NCI-H1694 treated with DMSO at 0.1 percent for 48 hours (cell line): ENCODE measurements around the gene SLCO3A1.

Source experiments
- DNase-seq: peaks from one replicate; lab custom pipeline; 2025; lab: John Stamatoyannopoulos, UW

The SLCO3A1 gene

DNA sequence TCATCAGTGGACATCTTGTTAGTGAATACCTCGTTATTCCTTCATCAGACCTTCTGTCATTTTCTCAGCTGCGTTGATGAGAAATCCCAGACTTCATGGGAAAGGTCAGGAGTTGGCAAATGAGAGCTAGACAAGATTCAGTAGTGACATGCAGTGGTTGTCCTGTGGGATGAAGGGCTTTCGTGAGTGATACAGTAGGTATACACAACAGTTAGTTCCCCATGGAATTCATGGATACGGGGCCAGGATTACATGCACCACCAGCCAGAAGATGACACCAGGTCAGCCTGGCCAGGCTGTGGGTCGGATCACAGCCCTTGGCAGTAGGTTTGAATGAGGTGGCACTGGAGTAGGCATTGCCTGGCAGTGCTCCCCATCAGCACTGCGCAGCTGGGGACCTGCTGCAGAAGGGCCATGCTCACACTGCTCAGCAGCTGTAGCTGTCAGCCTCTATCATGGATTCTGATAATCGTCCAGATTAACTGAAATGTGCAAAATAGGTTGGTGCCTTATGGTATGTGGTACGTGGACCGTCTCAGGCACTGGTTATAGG is 150.1 kb downstream of the SLCO3A1 start:
- DNase-seq, result no peak

DNA sequence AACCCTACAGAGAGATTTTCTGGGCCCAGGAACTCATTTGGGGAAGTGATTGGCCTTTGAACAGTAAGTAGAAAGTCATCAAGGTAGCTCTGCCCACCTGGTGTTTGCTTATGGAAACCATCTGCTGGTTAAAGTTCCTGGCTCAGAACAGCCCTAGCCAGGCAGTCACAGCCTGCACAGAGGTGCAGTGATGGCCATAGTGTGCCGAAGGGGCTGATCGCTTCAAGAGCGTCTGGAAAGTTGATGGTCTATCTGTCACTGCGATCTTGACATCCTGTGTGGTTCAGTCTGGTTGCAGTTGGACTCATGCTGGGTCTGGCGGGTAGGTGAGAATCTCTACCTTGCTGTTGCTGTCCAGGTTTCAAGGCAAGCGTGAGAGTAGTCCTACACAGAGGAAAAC is 151.6 kb downstream of the SLCO3A1 start:
- DNase-seq, result no peak

DNA sequence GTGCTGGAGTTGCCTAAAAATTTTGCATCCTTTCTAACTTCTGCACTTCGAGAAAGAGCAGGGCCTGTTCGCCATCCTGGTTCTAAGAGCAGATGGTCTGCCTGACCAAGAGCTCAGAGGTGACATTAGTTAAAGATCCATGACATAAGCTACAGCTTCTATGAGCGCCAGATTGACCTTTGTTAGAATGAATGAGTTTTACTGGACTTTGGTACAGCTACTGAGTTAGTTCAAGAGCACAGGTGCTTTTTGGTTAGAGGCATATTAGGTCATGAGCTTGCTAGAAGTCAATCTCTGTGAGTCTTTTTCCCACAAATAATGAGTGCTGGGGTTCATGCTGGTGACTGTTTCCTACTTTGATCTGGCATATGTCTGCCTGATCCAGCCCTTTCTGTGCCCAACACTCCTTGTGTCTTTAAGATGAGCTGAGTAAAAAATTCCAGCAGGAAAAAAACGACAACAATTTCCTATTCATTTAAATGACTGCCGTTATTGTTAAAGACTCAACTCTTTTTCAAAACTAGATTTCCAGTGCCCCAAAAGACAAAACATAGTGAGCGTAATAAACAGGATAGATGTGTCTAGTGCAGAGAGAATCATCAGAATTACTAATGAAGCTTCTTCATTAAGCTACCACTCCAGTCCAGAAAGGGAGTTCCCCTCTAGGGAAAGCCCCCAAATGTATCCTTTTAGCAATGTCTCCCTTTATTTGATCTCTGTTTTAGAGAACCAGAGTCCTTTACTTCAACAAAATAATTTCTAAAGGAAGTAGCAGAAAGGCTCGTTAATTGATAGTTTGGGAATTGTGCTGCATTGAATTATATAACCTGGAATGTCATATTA is 152.9 kb downstream of the SLCO3A1 start:
- DNase-seq, result no peak

DNA sequence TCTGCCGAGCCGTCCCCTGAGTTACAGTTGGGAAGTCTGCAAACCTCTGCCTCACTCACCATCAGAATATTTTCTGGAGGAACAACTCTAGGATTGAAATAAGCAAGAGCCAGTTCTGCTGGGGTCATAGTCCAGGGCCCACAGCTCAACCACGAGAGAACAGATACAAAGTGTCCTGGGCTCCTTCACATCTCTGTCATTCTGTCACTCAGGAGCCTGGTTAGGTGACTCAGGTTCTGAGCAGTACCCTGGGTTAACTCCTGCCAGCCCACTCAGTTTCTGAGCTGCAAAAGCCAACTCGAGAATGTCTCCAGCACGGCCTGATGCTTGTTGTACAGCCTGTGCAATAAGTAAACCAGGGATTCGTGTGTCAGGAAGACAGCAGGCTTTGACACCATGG is 155.7 kb downstream of the SLCO3A1 start:
- DNase-seq, result no peak

DNA sequence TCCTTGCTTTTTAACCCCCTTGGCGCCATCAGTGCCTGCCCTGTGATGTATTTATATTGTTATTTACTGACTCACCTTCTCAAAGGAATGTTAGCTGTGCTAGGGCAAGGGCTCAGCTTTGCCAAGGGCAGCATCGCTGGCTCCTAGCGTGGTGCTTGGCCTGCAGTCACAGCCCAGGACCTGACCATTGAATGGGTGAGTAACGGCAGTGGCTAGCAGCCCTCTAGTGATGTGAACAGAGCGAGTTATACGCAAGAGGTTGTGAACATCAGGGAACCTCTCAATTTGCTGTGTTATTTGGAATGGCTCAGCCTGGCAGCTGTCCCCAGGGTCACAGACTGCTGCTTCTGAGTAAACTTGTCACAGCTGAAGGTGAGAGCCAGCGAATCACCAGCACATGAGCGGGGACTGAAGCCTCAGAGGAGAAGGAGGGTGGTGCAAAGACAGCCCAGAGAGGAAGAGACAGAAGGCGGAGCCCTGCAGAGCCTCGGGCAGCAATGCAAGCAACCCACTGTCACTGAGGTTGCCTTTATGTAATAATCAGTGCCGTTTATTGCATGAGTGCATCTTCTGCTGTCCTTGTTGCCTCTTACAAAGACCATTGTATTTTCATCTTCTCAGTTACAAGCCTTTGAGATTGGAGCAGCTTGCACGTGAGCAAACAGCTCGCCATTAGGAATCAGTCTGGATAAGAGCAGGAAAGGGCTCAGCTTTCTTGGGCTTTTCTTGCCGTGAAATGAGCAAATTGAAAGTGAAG is 158.3 kb downstream of the SLCO3A1 start:
- peak; percentile 62 for DNase-seq

DNA sequence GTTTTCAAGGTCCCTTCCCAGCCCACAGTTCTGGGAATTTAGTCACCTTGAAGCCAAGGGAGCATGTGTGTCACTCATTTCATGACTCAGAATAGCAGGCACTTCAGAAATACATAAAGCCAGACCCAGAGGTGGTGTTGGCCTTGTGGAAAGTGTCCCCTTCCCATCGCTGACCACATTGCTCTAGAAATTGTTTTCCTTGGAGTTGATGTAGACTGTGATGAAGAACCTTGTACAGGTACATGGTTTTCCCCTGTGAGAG is 158.8 kb downstream of the SLCO3A1 start:
- no peak for DNase-seq

- no peak for DNase-seq
Observed at GRCh38 chr15:92012881-92013280, 159.4 kb downstream of the SLCO3A1 start.

DNA sequence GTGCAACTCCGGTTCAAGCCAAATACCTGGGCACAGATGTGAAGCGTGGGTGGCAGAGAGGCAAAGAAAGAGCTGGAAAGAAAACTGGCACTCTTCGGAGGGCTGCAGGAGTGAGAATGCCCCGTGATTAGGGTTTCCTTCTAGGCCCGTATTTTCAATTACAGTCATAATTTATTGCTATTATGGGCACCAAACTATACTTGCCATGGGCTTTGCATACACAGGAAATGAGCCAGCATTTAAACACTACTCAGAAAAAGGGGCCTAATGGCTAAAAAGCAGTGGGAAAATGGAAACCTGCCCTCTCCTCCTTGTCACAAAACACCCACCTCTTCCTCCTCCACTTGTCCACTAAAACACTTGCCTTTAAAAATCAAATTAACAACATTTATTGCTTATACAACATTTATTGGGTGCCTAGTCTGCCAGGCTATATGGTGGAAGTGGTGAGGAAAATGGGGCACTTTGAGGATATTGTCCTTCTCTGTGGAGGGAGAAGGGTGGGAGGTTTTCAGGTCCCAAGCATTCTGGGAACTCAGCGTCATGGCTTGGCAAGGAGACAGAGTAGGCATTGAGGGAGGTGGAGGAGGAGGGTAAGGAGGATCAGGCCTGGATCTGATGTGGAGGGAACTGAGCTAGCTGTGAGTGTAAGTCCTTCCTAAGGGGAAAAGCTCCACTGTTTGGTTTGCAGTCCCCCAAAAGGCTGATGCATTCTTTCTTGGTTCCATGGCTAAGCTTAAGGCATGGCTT is 160.9 kb downstream of the SLCO3A1 start:
- no peak for DNase-seq

GRCh38 chr15:92017882-92018534 is 164.5 kb downstream of the SLCO3A1 start:
- DNase-seq, result no peak

DNA sequence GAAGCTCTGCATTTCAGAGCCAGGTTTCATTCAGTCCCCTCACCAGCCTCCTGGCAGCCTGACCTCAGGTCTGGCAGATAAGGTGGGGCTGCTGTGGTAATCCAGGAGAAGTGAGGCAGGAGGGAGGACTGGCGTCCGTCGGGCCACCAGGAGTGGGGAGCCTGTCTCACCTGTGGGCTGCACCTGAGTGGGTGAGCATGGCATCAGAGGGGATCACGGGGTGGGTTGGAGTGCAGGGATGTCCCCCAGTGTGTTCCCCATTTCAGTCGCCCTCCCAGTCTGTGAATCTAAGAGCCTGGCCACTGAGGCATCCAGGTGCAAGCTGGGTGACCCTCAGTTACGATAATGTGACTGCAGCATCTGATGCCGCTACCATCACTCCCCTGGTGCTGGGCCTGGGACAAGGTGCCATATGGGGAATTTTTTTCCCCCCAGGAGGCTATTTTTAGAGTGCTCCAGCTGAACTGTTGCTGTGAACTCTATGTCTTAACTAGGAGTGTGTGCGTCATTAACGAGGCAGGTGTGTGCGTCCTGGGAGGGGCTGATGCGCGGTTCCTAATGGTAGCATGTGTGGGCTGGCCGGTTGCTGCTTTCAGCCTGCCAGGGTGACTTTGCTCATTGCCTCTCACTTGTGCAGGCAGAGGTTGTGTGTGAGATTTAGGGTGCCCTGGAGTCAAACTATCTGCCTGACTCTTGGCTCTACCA is 165.2 kb downstream of the SLCO3A1 start:
- DNase-seq, result peak; percentile 17

DNA sequence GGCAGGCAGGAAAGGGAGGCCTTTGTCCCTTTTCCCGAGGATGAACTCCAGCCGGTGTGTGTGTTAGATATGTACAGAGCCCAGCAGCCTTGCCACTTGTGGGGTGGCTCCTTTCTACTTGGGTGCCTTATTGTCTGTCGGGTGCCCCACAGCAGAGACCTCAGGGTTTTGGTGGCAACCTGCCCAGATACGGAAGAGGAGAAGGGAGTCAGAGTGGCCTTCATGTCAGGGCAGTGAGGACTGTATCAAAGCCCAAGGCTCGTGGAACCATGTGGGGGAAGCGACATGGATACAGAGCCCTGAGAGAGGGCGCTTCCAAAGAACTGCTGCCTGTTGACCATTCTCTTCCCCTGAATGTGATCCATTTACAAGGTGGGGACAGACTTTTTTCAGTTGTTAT is 166.2 kb downstream of the SLCO3A1 start:
- no peak for DNase-seq

DNA sequence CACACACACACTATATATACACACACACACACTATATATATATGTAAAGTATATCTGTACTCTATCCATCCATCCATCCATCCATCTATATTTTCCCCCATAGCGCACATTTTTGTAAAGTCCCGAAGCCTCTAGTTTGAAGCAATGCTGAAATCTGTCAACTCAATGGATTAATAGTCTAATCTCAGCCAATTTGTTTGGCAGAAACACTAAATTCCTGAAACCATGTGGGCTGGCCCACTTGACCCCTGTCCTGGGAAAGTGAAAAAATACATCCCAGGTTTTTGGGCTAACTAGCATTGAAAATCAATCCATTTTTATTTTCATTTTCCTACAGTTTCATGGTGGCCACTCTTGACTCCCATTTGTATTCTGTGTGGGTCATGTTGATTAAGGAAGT is 166.7 kb downstream of the SLCO3A1 start:
- no peak for DNase-seq

- DNase-seq, result no peak
Observed at GRCh38 chr15:92020804-92021203, 167.3 kb downstream of the SLCO3A1 start.

- DNase-seq, result peak; percentile 13
Observed at GRCh38 chr15:92021792-92022191, 168.3 kb downstream of the SLCO3A1 start.

GRCh38 chr15:92023965-92024364 is 170.5 kb downstream of the SLCO3A1 start:
- DNase-seq, result no peak

DNA sequence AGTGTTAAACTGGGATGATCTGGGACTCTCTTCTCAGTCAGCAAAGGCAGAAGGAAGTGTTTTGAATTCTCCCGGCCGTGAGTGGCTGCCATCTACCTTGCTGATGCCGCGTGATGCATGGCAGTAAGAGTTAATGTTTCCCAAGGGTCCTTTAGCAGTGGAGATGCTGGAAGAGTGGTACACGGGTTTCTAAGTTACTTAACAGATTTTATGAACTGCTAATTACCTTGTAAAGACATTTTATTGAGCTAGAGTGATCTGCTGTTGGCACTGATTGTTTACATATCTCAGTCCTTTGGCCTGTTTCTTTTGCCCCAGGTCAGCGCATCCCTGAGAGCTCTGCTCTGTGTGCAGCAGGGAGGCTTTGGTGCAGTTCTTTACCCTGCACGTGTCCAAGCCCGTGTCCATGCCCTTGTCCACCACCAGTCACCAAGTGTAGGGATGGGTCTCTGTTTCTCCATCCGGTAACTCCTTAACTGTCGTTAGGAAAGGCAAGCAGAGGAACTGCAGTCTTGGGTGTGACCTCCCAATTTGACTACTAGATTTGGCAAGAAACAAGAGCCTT is 172.3 kb downstream of the SLCO3A1 start:
- no peak for DNase-seq

- no peak for DNase-seq
Observed at GRCh38 chr15:92028389-92028724, 174.8 kb downstream of the SLCO3A1 start.

DNA sequence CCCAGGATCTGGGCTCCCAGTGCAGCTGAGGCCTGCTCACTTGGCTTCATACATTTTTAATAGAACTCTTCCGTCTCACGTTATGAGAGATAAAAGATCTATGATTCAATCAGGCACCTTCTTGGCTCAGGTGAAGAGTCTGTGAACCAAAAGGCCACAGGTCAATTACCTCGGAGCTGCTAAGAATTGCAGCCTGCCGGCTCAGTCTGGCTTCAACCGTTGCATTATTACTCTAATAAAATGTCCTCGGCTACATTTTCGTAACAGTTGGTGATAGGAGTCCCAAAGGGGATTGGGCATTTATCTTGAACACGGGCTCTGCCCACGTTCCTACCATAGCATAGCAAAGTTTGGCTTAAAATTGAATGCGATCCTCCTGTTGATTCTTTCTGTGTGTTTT is 176.3 kb downstream of the SLCO3A1 start:
- no peak for DNase-seq

DNA sequence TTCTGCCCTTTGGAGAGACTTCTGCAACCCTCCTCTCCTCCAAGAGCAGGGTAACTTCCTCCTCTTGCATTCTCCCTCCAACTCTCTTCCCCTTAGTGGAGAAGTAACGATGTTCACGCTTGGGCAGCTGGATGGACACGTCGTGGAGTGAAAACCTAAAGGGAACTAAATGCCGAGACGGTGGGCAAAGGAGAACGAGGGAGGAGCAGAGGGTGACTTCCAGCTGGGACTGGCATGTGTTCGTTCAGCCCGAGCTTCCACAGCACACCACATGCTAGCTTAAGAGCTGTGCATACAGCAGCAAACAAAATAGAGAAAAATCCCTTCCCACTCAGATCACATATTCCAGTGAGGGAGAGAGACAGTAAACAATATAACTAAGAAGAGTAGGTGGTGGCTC is 179.8 kb downstream of the SLCO3A1 start:
- no peak for DNase-seq

DNA sequence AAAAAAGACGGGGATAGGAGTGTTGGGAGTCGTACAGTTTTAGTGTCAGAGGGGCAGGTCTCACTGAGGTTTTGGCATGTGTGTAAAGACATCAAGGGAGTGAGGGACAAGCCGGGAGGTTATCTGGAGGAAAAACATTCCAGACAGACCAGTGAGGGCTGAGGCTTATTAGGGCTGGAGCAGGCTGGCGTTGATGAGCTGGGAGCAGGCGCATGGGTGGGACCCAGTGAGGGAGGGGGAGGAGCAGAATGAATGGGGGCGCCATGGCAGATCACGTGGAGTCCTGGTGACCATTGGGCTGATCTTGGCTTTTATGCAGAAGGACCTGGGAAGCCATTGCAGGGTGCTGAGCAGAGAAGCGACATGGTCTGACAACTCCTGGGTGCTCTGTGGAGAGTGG is 180.2 kb downstream of the SLCO3A1 start:
- no peak for DNase-seq

GRCh38 chr15:92034227-92034626 is 180.7 kb downstream of the SLCO3A1 start:
- DNase-seq, result no peak
